GOT3 (cell line): ENCODE results near the gene JMJD6.
"Not testable (repeated sequence)": the region's sequence is repeated elsewhere in the genome, so short reads cannot be mapped to it uniquely, and the experiment has no call there.

Experiments used
- DNase-seq: peaks from one replicate; lab custom pipeline; 2025; ENCODE audit warnings: mixed read lengths; lab: John Stamatoyannopoulos, UW

JMJD6 gene

GRCh38 chr17:76716146-76716838 is 10.1 kb downstream of the JMJD6 start:
- peak; percentile 67 for DNase-seq

DNA sequence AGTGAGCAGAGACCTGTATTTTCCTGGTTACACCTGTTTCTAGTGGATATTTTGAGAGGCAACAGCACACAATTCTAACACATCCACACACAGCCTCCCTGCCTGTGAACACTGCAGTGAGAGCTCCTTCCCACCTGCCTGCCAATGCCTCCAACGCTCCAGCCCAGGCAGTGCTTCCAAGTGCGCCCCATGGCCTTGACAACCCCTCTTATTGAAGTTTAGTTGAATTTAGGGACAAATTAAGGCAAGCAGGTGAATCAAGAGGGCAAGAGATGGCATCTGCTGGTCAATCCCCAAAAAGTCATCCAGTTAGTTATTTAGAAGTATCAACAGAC is 10.9 kb downstream of the JMJD6 start:
- no peak for DNase-seq

DNA sequence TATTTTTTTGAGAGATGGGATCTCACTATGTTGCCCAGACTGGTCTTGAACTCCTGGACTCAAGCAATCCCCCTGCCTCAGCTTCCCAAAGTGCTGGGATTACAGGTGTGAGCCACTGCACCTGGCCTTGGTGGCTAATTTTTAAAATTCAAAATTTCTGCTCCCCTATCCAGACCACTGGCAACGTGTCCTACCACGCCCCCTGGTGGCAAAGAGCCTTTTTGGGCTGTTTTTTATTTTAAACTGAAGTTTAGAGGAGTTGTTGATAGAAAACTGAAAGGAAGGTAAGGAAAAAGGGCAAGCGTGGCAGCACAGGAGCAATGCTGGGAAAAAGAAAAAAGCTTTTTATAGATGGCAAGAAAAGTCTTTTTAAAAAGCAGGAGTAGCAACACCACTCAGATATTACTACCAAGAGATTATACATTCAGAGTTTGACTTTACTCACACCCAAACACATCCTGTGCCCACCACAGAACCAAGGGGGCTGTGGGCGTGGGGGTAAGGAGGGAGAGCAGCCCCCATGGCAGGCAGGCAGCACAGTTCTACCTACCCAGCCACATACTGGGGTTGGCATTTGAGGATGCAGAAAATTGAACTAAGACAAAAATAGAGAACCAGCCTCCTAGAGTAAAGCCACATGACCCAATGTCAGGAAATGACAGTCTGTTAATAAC is 11.4 kb downstream of the JMJD6 start:
- no peak for DNase-seq

DNA sequence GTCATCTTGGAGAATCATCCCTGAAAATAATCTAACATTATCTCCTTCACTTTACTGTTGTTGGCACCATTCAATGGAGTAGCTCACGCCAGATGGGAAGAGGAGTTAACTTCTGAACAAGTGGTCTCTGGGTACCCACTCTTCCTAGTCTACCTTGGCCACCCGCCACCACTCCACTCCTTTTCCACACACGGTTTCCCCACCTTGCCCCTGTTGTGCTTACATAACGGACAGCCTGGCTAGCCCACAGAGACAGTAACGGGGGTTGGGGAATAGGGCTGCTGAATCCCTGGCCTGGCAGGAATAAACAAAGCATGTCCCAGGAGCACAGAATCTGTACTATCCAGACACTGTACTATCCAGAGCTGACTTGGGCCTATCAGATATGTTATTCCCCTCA is 12.1 kb downstream of the JMJD6 start:
- DNase-seq: no peak

DNA sequence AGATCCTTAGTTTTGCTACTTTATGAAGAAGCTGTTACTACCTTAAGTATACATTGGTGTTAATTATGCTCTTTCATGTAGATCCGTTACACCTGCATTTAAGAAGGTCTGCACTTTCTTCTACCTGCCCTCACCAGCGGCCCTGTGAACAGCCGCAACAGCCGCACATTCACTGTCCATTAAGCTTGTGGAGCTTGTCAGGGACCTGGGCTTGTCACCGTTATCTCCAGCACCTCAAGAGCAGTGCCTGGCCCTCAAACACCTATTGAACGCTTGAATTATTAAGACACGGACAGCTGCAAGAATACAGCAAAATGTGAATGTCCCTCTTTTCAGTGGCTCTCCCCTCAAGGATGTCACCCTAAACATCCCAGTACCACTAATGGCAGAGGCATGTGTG is 12.6 kb downstream of the JMJD6 start:
- no peak for DNase-seq

- not testable (repeated sequence) for DNase-seq
Observed at GRCh38 chr17:76712321-76712720, 14.1 kb downstream of the JMJD6 start.

GRCh38 chr17:76710863-76711611 is 15.4 kb downstream of the JMJD6 start, which contains the start of gene MXRA7:
Gene MXRA7 (minus strand): TSS chr17:76710965. CDS start chr17:76710946, 19 bp downstream.
- DNase-seq: peak; percentile 21

DNA sequence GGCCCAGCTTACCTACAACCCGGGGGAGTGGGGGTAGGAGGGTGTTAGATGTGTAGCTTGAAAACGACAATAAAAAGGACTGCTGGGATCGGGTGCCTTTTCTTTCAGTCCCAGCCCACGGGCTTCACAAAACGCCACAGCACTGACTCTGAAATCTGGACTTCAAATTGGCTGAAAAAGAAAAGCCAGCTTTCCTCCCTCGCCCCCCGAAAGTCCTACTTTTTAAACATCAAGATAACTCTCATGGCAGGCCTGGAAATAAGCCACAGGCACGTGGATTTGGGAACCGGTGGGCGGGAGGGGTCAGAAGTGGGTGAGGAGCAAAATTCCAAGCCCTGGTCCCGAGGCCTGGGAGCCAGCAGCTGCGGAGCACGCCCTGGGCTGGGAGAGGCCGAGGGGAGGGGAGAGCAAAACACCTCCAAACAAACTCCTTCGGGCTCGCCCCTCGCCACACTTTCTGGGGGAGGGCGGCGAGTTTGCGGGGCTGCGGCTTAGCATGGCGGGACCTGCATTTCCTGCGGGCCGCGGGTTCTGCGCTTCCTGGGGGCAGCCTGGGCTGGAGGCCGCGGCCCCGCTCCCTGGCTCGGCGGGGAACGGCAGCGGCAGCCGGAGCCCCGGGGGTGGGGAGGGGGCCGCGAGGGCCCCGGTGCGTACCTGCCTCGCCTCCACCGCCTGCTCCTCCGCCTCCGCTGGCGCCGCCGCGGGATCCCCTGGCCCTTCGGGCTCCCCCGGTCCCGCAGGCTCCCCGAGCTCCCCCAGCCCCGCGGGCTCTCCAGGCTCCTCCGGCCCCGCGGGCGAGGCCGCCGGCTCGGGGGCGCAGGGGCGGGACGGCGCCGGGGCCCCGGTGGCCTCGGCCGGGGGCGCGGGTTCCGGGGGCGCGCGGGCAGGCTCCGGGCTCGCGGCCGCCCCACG is 16.2 kb downstream of the JMJD6 start:
- not testable (repeated sequence) for DNase-seq

- peak; percentile 54 for DNase-seq
Observed at GRCh38 chr17:76709077-76709950, 17.1 kb downstream of the JMJD6 start.

DNA sequence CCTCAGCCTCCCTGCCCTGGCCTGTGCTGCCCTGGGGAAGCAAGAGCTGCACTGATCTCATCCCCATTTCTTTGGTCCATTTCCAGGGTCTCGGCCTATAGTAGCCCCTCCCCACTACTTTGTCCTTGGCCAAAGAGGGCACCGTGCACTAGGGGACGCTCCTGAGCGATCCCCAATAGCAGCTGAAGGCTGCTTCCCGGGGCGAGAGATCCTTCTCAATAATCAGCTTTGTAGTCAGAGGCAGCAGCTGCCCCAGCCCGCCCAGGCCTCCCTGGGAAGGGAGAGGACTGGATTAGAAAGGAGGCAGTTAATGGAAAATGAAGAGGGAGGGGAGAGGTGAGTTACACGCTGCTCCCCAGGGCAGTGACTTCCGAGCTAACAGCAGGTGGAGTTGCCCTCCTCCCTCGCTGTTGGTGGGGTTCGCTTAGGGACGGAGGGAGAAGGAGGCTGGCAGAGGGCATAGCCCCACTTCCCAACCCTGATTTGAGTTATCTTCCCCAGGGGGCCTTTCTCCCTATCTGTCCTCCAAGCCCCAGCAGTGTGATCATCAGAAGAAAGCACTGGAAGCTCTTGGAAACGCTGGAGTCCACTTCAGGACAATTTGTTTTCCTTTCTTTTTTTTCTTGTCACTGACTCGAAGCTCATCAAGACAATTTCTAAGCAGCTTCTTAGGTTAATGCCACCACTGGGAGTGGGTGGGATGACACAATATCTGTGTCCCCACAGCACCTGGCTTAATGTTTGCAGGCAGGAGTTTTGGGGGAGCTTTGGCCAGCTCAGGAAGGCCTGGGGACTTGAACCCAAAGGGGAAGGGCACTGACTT is 18.2 kb downstream of the JMJD6 start:
- DNase-seq: no peak

DNA sequence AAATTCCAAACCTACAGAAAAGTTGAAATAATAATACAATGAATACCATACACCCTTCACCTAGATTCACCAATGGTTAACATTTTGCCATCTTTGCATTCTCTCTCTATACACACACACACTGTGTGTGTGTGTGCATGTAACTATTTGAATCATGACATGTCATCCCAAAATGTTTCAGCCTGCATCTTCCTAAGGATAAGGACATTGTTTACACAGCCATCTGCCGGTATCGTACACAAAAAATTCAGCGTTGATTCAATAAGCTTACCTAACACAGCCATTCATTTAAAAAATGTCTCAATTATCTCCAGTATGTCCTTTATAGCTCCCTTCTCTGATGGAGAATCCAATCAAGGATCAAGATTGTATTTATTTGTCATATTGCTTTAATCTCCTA is 19.6 kb downstream of the JMJD6 start:
- DNase-seq: no peak

- no peak for DNase-seq
Observed at GRCh38 chr17:76704805-76705204, 21.6 kb downstream of the JMJD6 start.

DNA sequence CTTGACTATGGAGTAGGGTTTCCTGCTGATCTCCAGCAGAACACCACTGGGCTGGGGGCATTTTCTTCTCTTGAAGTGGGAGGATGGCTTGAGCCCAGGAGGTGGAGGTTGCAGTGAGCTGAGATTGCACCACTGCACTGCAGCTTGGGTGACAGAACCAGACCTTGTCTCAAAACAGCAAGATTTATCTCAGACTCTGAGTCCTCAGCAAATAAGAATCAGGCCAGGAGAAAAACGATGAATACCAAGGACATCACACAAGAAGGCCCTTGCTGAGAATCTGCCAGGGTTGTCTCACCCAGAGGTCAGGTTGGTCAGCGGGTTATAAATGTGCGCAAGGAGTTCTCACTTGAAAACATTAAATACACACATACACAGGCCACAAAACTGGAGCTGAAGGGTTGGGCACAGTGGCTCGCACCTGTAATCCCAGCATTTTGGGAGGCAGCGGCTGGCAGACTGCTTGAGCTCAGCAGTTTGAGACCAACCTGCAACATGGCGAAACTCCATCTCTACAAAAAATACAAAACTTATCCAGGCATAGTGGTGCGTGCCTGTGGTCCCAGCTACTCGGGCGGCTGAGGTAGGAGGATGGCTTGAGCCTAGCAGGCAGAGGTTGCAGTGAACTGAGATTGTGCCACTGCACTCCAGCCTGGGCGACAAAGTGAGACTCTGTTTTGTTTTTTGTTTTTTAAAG is 23.3 kb downstream of the JMJD6 start:
- no peak for DNase-seq

- no peak for DNase-seq
Observed at GRCh38 chr17:76702076-76702475, 24.3 kb downstream of the JMJD6 start.

- DNase-seq: no peak
Observed at GRCh38 chr17:76701471-76701967, 24.9 kb downstream of the JMJD6 start.

GRCh38 chr17:76700617-76701470 is 25.6 kb downstream of the JMJD6 start:
- peak; percentile 21 for DNase-seq

- no peak for DNase-seq
Observed at GRCh38 chr17:76700270-76700616, 26.2 kb downstream of the JMJD6 start.

GRCh38 chr17:76698466-76698977 is 27.9 kb downstream of the JMJD6 start:
- DNase-seq: not testable (repeated sequence)
